Trophoblast cell (in vitro differentiated cells and primary cell): ENCODE data around the gene TECPR1.

Experiments
- DNase-seq, 2 donors: peaks; one replicate each; pipeline ENCODE4 v3.0.0-alpha.2; 2016
- H2AFZ ChIP-seq: 2 replicates; pipeline ENCODE4 v1.6.1; 2013; ENCODE audit warnings: low read length, moderate library complexity, mild to moderate bottlenecking; ENCODE audit not compliant: insufficient read depth, poor library complexity
- H2AK5ac ChIP-seq: 2 replicates; pipeline ENCODE4 v1.6.1; 2013; ENCODE audit warnings: mild to moderate bottlenecking, low read length
- H2BK120ac ChIP-seq: 2 replicates; pipeline ENCODE4 v1.6.1; 2013; ENCODE audit warnings: low read length, mild to moderate bottlenecking, moderate library complexity; ENCODE audit not compliant: insufficient read depth, poor library complexity
- H2BK12ac ChIP-seq: 2 replicates; pipeline ENCODE4 v1.6.1; 2013; ENCODE audit warnings: mild to moderate bottlenecking, low read length, moderate library complexity
- H2BK5ac ChIP-seq: 2 replicates; pipeline ENCODE4 v1.6.1; 2013; ENCODE audit warnings: low read length, low read depth, moderate library complexity, mild to moderate bottlenecking; ENCODE audit not compliant: poor library complexity
- H3K14ac ChIP-seq: 2 replicates; pipeline ENCODE4 v1.6.1; 2013; ENCODE audit warnings: mild to moderate bottlenecking, low read length
- H3K18ac ChIP-seq: 2 replicates; pipeline ENCODE4 v1.6.1; 2013; ENCODE audit warnings: mild to moderate bottlenecking, low read length
- H3K23ac ChIP-seq: 2 replicates; pipeline ENCODE4 v1.6.1; 2013; ENCODE audit warnings: low read length
- H3K27ac ChIP-seq: 2 replicates; pipeline ENCODE4 v1.5.1; 2013; ENCODE audit warnings: low read depth, mild to moderate bottlenecking, inconsistent platforms, low read length, moderate library complexity
- H3K27me3 ChIP-seq: 2 replicates; pipeline ENCODE4 v1.6.1; 2013; ENCODE audit warnings: inconsistent platforms, mild to moderate bottlenecking, low read length, moderate library complexity; ENCODE audit not compliant: insufficient read depth
- H3K36me3 ChIP-seq, 2 experiments: 1 replicate in 1 of 2; 2 replicates in 1 of 2; pipeline ENCODE4 v1.6.1; 2013; ENCODE audit warnings: low read length in 2 of 2, mild to moderate bottlenecking in 2 of 2, moderate library complexity in 1 of 2; ENCODE audit not compliant: insufficient read depth in 2 of 2, control insufficient read depth in 1 of 2
- H3K4ac ChIP-seq: 2 replicates; pipeline ENCODE4 v1.6.1; 2013; ENCODE audit warnings: low read depth, mild to moderate bottlenecking, low read length, moderate library complexity
- H3K4me1 ChIP-seq, 2 experiments: 1 replicate in 1 of 2; 2 replicates in 1 of 2; pipeline ENCODE4 v1.6.1; 2013; ENCODE audit warnings: low read length in 2 of 2, mild to moderate bottlenecking in 2 of 2, moderate library complexity in 1 of 2; ENCODE audit not compliant: insufficient read depth in 2 of 2, control insufficient read depth in 1 of 2
- H3K4me2 ChIP-seq: 2 replicates; pipeline ENCODE4 v1.6.1; 2013; ENCODE audit warnings: inconsistent platforms, mild to moderate bottlenecking, low read length, moderate library complexity
- H3K4me3 ChIP-seq: 2 replicates; pipeline ENCODE4 v1.5.1; 2013; ENCODE audit warnings: mild to moderate bottlenecking, low read depth, low read length, inconsistent platforms
- H3K79me1 ChIP-seq: one replicate; pipeline ENCODE4 v1.6.1; 2013; ENCODE audit warnings: low read length
- H3K79me2 ChIP-seq: 2 replicates; pipeline ENCODE4 v1.6.1; 2013; ENCODE audit warnings: low read length, mild to moderate bottlenecking; ENCODE audit not compliant: control insufficient read depth, insufficient read depth, poor library complexity
- H3K9ac ChIP-seq: 2 replicates; pipeline ENCODE4 v1.6.1; 2013; ENCODE audit warnings: mild to moderate bottlenecking, low read length
- H3K9me3 ChIP-seq: 2 replicates; pipeline ENCODE4 v1.6.1; 2013; ENCODE audit warnings: low read depth, mild to moderate bottlenecking, control low read depth, inconsistent platforms, low read length; ENCODE audit not compliant: insufficient read depth
- H4K12ac ChIP-seq: 2 replicates; pipeline ENCODE4 v1.6.1; 2013; ENCODE audit warnings: low read depth, mild to moderate bottlenecking, low read length, moderate library complexity
- H4K8ac ChIP-seq: 2 replicates; pipeline ENCODE4 v1.6.1; 2013; ENCODE audit warnings: low read depth, mild to moderate bottlenecking, low read length, moderate library complexity
- H4K91ac ChIP-seq: one replicate; pipeline ENCODE4 v1.6.1; 2013; ENCODE audit warnings: low read depth, mild to moderate bottlenecking, low read length, moderate library complexity
- WGBS: extraction: QIAGEN DNeasy Blood & Tissue Kit; methylation state at CpG from one replicate; pipeline ENCODE4 v1.1.7; 2013; ENCODE audit warnings: missing lambda C conversion rate; ENCODE audit not compliant: insufficient read length, insufficient coverage; ENCODE audit errors: extremely low coverage; 5-methylcytosine and 5-hydroxymethylcytosine counted together

TECPR1 gene

GRCh38 chr7:98230746-98231471 lies 21.1 kb downstream of the TECPR1 start:
- DNase-seq, result no peak
- no peaks in the 10 kb centered on the region for H3K4me1 ChIP-seq

DNA sequence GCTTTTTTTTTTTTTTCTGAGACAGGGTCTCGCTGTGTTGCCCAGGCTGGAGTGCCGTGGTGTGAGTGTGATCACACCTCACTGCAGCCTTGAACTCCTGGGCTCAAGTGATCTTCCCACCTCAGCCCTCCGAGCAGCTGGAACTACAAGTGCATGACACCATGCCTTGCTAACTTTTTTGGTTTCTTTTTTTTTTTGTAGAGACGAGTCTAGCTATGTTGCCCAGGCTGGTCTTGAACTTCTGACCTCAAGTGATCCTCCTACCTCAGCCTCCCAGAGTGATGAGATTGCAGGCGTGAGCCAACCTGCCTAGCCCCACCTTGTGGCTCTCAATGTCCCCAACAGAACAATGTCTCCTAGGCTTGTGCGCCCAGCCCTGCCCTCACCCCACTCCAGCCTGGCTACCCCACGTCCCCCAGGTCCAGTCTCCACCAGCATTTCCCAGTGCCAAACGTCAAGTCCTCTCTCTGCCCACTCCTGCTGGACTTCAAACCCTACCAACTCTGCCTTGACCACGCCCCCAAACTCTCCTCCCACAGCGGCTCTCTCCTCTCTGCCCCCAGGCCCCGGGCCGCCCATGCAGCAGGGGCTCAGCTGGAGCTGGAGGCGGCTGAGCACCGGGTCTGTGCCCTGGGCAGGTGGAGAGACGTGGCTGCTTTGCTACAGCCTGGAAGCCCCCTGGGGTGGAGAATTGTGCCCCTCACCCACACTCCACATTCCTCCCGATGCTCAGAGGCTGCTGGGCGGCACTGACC lies 21.9 kb downstream of the TECPR1 start:
- Histone ChIP-seq H2BK5ac (no peak overlapping the region), H2BK120ac (no peak overlapping the region), H2AK5ac (no peak overlapping the region), H4K12ac (no peak overlapping the region), H3K9me3 (peaks cover 2% of the 10 kb centered on the region), H3K27ac (no peak overlapping the region), H3K4me2 (no peak overlapping the region), H3K18ac (no peak overlapping the region), H3K4ac (no peak overlapping the region), H2AFZ (no peak overlapping the region), H3K23ac (no peak overlapping the region), H3K79me1 (no peaks in the 10 kb centered on the region), H3K4me3 (no peak overlapping the region), H3K9ac (no peak overlapping the region), H3K27me3 (no peaks in the 10 kb centered on the region), H3K14ac (no peak overlapping the region), H4K91ac (no peak overlapping the region), H3K36me3 (peaks cover 0 to 5% of the 10 kb centered on the region in 2 experiments), H3K4me1 (no peaks in the 10 kb centered on the region), H4K8ac (no peak overlapping the region), H3K79me2 (no peaks in the 10 kb centered on the region), H2BK12ac (no peak overlapping the region)
- DNase-seq, result no peak
- no CpG with 5 or more reads among the region's 17 CpGs for WGBS

More at GRCh38 chr7:98230746-98231471, 21.1 kb downstream of the TECPR1 start:
- Histone ChIP-seq H3K18ac (no peak overlapping the region), H2BK5ac (no peak overlapping the region), H4K12ac (no peak overlapping the region), H2BK12ac (no peak overlapping the region), H3K14ac (no peak overlapping the region), H3K79me2 (no peaks in the 10 kb centered on the region), H3K79me1 (no peaks in the 10 kb centered on the region), H2AK5ac (no peak overlapping the region), H2BK120ac (no peak overlapping the region), H2AFZ (no peak overlapping the region), H3K4me2 (no peak overlapping the region), H3K9ac (no peak overlapping the region), H4K8ac (no peak overlapping the region), H3K27ac (no peak overlapping the region), H3K27me3 (no peaks in the 10 kb centered on the region), H3K4me3 (no peak overlapping the region), H4K91ac (no peak overlapping the region), H3K23ac (no peak overlapping the region), H3K4ac (no peak overlapping the region), H3K9me3 (peaks cover 4% of the 10 kb centered on the region), H3K36me3 (peaks cover 0 to 5% of the 10 kb centered on the region in 2 experiments)
- no CpG with 5 or more reads among the region's 30 CpGs for WGBS

DNA sequence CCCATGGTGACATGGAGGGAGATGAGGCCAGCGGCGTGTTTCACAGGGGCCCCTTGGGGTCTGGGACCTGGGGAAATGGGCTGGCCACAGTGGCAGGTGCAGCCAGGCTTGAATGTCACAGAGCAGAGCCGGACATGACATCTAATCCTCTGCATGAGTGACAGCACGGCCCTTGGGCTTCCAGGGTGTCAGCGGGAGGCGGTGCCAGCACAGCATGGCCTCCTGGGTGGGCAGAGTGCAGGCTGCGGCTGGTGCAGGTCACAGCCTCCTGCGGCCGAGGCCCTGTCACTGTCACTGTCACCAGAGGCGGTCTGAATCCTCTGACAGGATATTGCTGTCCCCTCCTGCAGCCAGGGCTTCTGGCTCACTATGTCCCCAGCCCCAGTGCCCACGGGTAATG lies 22.6 kb downstream of the TECPR1 start:
- Histone ChIP-seq H3K9me3 (peaks cover 2% of the 10 kb centered on the region), H3K4me1 (no peaks in the 10 kb centered on the region)
- no CpG with 5 or more reads among the region's 11 CpGs for WGBS

DNA sequence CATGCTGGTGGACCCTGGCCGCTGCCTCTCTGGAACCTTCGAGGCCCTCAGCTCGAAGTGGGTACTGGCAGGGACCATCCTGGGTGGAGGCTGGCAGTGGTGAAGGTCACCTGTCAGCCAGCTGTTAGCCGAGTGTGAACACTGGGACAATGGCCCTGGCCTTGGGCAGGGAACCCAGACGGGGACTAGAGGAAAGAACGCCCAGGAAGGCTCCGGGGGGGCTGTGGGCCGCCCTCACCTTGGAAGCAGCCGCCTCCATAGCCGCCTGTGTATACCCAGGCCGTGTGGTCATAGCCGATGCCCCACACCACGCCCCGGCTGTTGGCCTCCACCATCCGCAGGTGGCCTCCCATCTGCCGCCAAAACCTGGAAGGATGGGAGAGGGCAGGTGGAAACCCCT lies 23.2 kb downstream of the TECPR1 start:
- no peak overlapping the region for H4K12ac ChIP-seq
- no peak overlapping the region for H3K23ac ChIP-seq
- H3K4me3 ChIP-seq, result no peak overlapping the region
- no peak overlapping the region for H2AK5ac ChIP-seq
- no peak overlapping the region for H4K91ac ChIP-seq
- H3K9me3 ChIP-seq, result peaks cover 2% of the 10 kb centered on the region
- H3K36me3 ChIP-seq, result peaks cover 0 to 5% of the 10 kb centered on the region in 2 experiments
- no peak overlapping the region for H3K27ac ChIP-seq
- no peaks in the 10 kb centered on the region for H3K79me1 ChIP-seq
- no peak overlapping the region for H3K14ac ChIP-seq
- DNase-seq, result no peak
- H4K8ac ChIP-seq, result no peak overlapping the region
- no peak overlapping the region for H3K4ac ChIP-seq
- H2AFZ ChIP-seq, result no peak overlapping the region
- H2BK12ac ChIP-seq, result no peak overlapping the region
- no peaks in the 10 kb centered on the region for H3K4me1 ChIP-seq
- WGBS, result no CpG with 5 or more reads among the region's 16 CpGs
- H3K79me2 ChIP-seq, result no peaks in the 10 kb centered on the region
- H3K9ac ChIP-seq, result no peak overlapping the region
- no peak overlapping the region for H2BK5ac ChIP-seq
- no peak overlapping the region for H3K4me2 ChIP-seq
- H3K18ac ChIP-seq, result no peak overlapping the region
- H2BK120ac ChIP-seq, result no peak overlapping the region
- no peaks in the 10 kb centered on the region for H3K27me3 ChIP-seq

More for the DNA sequence above, 22.6 kb downstream of the TECPR1 start:
- Histone ChIP-seq H4K91ac (no peak overlapping the region), H3K18ac (no peak overlapping the region), H2AK5ac (no peak overlapping the region), H2BK5ac (no peak overlapping the region), H3K79me1 (no peaks in the 10 kb centered on the region), H3K4me2 (no peak overlapping the region), H2BK120ac (no peak overlapping the region), H2BK12ac (no peak overlapping the region), H3K4ac (no peak overlapping the region), H3K23ac (no peak overlapping the region), H4K8ac (no peak overlapping the region), H3K14ac (no peak overlapping the region), H4K12ac (no peak overlapping the region), H3K27me3 (no peaks in the 10 kb centered on the region), H3K27ac (no peak overlapping the region), H3K79me2 (no peaks in the 10 kb centered on the region), H2AFZ (no peak overlapping the region), H3K4me3 (peak overlapping the region; percentile 28), H3K9ac (no peak overlapping the region), H3K36me3 (peaks cover 0 to 5% of the 10 kb centered on the region in 2 experiments)
- no peak for DNase-seq
